Upper lobe of left lung (tissue), 4 donors: ENCODE results near the gene SDCCAG8.

Experiments
- POLR2A ChIP-seq, 4 donors: fragments of 450-650 bp; IDR thresholded peaks; one replicate each; pipeline ENCODE4 v1.5.1; 2016 to 2017; ENCODE audit warnings: antibody characterized with exemption in 4 of 4, mild to moderate bottlenecking in 2 of 4
- POLR2AphosphoS5 ChIP-seq, 2 donors: sonication (generic); formaldehyde crosslinking; IDR thresholded peaks; one replicate each; pipeline ENCODE4 v1.5.1; 2017; ENCODE audit warnings: antibody characterized with exemption in 2 of 2
- TF ChIP-seq, protein P1 (sequence below), 6 experiments: fragments of 450-650 bp in 4 of 6; fragments of 200-600 bp in 2 of 6; sonication (generic) in 2 of 6; IDR thresholded peaks; one replicate each; pipeline ENCODE4 v1.5.1; 2016 to 2019; ENCODE audit warnings: antibody characterized with exemption in 6 of 6

DNA sequence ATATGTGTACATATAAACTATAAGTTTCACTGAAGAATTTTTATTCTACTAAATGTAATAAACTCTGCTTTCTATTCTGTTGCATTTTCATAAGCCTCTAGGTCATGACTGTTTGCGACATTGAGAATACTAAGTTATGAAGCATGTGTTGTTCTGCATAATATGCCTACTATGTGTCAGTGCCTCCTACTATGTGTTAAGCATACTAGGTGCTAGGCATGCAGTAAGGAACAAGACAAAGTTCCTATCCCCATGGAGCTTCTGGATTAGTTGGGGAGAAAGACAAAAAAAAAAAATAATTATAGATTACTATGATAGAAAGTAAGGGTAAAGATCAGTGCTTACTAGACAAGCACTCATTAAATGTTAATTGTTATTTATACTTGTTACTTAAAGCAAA is 1.3 kb downstream of the SDCCAG8 start:
- TF ChIP-seq, protein P1, sequence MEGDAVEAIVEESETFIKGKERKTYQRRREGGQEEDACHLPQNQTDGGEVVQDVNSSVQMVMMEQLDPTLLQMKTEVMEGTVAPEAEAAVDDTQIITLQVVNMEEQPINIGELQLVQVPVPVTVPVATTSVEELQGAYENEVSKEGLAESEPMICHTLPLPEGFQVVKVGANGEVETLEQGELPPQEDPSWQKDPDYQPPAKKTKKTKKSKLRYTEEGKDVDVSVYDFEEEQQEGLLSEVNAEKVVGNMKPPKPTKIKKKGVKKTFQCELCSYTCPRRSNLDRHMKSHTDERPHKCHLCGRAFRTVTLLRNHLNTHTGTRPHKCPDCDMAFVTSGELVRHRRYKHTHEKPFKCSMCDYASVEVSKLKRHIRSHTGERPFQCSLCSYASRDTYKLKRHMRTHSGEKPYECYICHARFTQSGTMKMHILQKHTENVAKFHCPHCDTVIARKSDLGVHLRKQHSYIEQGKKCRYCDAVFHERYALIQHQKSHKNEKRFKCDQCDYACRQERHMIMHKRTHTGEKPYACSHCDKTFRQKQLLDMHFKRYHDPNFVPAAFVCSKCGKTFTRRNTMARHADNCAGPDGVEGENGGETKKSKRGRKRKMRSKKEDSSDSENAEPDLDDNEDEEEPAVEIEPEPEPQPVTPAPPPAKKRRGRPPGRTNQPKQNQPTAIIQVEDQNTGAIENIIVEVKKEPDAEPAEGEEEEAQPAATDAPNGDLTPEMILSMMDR (IDR thresholded peaks at IDR 0.05) = no peak
- TF ChIP-seq POLR2AphosphoS5 (IDR thresholded peaks at IDR 0.05) (no peak), POLR2A (IDR thresholded peaks at IDR 0.05) (no peak)
